OCI-LY7 (cell line): ENCODE data around the gene SNX27. TPM values are rescaled to one million over a fixed set of nuclear protein-coding genes. Genes with fewer than 3 reads are reported as not detected.
"Not testable (repeated sequence)": the region's sequence is repeated elsewhere in the genome, so short reads cannot be mapped to it uniquely, and the experiment has no call there.

Experiments
- BruUV-seq: library from RNA; stranded (reverse); fragments of 400-500 nt; replicated peaks from 2 replicates; lab custom pipeline; 2021; lab: Mats Ljungman, UMichigan
- CTCF ChIA-PET: fragments of 300-600 bp; sonication (Branson Sonifier 250); formaldehyde crosslinking; loops from one replicate; lab custom pipeline; 2022; ENCODE audit warnings: antibody characterized with exemption; ENCODE audit not compliant: unreplicated experiment; lab: Charles Lee
- POLR2A ChIA-PET: fragments of 300-600 bp; sonication (Branson Sonifier 250); formaldehyde crosslinking; loops from one replicate; lab custom pipeline; 2022; ENCODE audit warnings: antibody characterized with exemption; lab: Charles Lee
- DNase-seq: peaks from one replicate; pipeline ENCODE4 v3.0.0-alpha.2; 2015; ENCODE audit warnings: low spot score
- H2AFZ ChIP-seq: fragments of 200-600 bp; sonication (generic), shearing (Covaris generic); 2 replicates; pipeline ENCODE4 v1.6.1; 2014; ENCODE audit warnings: mild to moderate bottlenecking, antibody characterized with exemption, low read length, moderate library complexity
- H3K27ac ChIP-seq: fragments of 200-600 bp; sonication (generic); 2 replicates; pipeline ENCODE4 v1.5.1; 2014; ENCODE audit warnings: mixed run types, low read depth, mild to moderate bottlenecking, moderate library complexity, low read length, inconsistent platforms; ENCODE audit not compliant: poor library complexity, severe bottlenecking
- H3K36me3 ChIP-seq: fragments of 200-600 bp; sonication (generic); 2 replicates; pipeline ENCODE4 v1.6.1; 2014; ENCODE audit warnings: mild to moderate bottlenecking, antibody characterized with exemption, low read length, moderate library complexity, mixed read lengths; ENCODE audit not compliant: insufficient read depth
- H3K4me1 ChIP-seq: fragments of 200-600 bp; sonication (generic); 2 replicates; pipeline ENCODE4 v1.5.1; 2014; ENCODE audit warnings: mild to moderate bottlenecking, low read length; ENCODE audit not compliant: insufficient read depth, poor library complexity, severe bottlenecking
- H3K4me2 ChIP-seq: fragments of 200-600 bp; sonication (generic); 2 replicates; pipeline ENCODE4 v1.6.1; 2014; ENCODE audit warnings: mild to moderate bottlenecking, low read length
- H3K4me3 ChIP-seq: fragments of 200-600 bp; sonication (generic); 2 replicates; pipeline ENCODE4 v1.5.1; 2014; ENCODE audit warnings: mild to moderate bottlenecking, low read depth, low read length; ENCODE audit not compliant: poor library complexity, severe bottlenecking
- H3K79me2 ChIP-seq: fragments of 200-600 bp; sonication (generic); 2 replicates; pipeline ENCODE4 v1.6.1; 2016; ENCODE audit warnings: low read depth, mild to moderate bottlenecking, low read length, moderate library complexity, mixed read lengths; ENCODE audit not compliant: insufficient read depth
- H3K9me2 ChIP-seq: fragments of 200-600 bp; sonication (generic); 2 replicates; pipeline ENCODE4 v1.6.1; 2016; ENCODE audit warnings: mild to moderate bottlenecking, low read length, mixed read lengths; ENCODE audit not compliant: insufficient read depth
- H3K9me3 ChIP-seq: fragments of 200-600 bp; sonication (generic); 2 replicates; pipeline ENCODE4 v1.6.1; 2014; ENCODE audit warnings: mild to moderate bottlenecking, mixed run types, low read length, mixed read lengths
- H4K20me1 ChIP-seq: fragments of 200-600 bp; sonication (generic); 2 replicates; pipeline ENCODE4 v1.6.1; 2014; ENCODE audit warnings: mild to moderate bottlenecking, antibody characterized with exemption, low read length, moderate library complexity, mixed read lengths; ENCODE audit not compliant: insufficient read depth
- EZH2phosphoT487 ChIP-seq: fragments of 200-600 bp; sonication (generic); IDR thresholded peaks from 2 replicates; pipeline ENCODE4 v1.6.1; 2018; ENCODE audit warnings: low read depth, borderline replicate concordance, mild to moderate bottlenecking, mixed run types, antibody characterized with exemption, low read length, moderate library complexity, mixed read lengths
- intact Hi-C: fragments of 100-400 bp; cut with micrococcal nuclease; formaldehyde crosslinking; loops from one replicate; pipeline ENCODE4 v1.10.0; 2022; ENCODE audit not compliant: unreplicated experiment
- total RNA-seq, 2 experiments: library from RNA; depleted of rRNA in 1 of 2; stranded (reverse); fragments of >200 nt in 1 of 2; shearing (Covaris generic) in 1 of 2; gene quantifications; 2 replicates each; pipeline ENCODE4 v1.2.3, GENCODE V29; 2014 to 2022
- TF ChIP-seq, protein P1 (sequence below): fragments of 200-600 bp; sonication (generic); conservative IDR thresholded peaks from 2 replicates; pipeline ENCODE4 v1.5.1; 2014; ENCODE audit warnings: mild to moderate bottlenecking, antibody characterized with exemption, low read length, moderate library complexity, mixed read lengths

The SNX27 gene
- total RNA-seq, 2 experiments from 2014 or later = 16.4 to 32.0 TPM

DNA sequence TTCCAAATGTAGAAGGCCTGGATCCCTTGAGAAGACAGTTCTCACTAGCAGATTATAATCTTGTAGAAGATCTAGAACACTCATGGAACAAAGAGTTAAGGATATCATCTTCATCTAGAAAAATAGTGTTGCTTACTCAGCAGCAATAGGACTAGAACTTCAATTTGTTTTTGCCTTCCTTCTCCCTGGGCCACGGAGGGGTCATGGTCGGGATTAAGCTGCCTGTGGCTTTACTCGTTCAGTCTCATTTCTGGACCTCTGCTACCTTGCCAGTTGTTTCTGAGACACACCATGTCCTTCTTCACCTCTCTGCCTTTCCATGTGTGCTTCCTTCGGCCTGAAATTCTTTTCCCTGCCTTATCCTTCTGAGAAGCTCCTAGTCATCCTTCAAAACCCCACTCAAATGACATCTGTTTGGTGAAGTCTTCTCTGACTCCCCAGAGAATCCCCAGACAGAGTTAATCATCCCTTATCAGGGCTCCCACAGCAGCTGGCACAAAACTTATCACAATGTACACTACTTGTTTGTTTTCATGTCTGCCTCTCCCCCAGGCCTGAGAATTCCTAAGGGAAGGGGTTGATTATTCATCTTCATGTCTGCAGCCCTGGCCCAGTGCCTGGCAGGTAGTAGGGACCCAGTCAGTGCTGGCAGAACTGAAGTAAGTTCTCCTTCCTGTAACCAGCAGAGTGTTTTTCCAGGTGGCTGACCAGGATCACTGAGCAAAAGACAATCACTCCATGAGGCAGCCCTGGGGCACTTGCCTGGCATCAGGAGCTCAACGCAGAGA, 15.5 kb upstream of the SNX27 start:
- POLR2A ChIA-PET = interaction anchor here (0.6 kb wide), 1 partner anchor 257 kb away, joined by 3 read pairs; no protein-coding TSS in a partner anchor
- BruUV-seq = no TSS peak

GRCh38 chr1:151602550-151602949, 9.3 kb upstream of the SNX27 start:
- intact Hi-C loops, BruUV-seq: not testable (repeated sequence)

More for the DNA sequence above, 15.5 kb upstream of the SNX27 start:
- Histone ChIP-seq H4K20me1 (no peaks in the 10 kb centered on the region), H3K9me3 (no peaks in the 10 kb centered on the region), H2AFZ (no peak overlapping the region), H3K4me1 (peaks cover 5% of the 10 kb centered on the region), H3K79me2 (no peaks in the 10 kb centered on the region), H3K4me2 (no peak overlapping the region), H3K9me2 (no peaks in the 10 kb centered on the region), H3K4me3 (no peak overlapping the region), H3K36me3 (no peaks in the 10 kb centered on the region), H3K27ac (no peak overlapping the region)
- no peak for DNase-seq
- intact Hi-C loops = no loop called here
- TF ChIP-seq, protein P1, sequence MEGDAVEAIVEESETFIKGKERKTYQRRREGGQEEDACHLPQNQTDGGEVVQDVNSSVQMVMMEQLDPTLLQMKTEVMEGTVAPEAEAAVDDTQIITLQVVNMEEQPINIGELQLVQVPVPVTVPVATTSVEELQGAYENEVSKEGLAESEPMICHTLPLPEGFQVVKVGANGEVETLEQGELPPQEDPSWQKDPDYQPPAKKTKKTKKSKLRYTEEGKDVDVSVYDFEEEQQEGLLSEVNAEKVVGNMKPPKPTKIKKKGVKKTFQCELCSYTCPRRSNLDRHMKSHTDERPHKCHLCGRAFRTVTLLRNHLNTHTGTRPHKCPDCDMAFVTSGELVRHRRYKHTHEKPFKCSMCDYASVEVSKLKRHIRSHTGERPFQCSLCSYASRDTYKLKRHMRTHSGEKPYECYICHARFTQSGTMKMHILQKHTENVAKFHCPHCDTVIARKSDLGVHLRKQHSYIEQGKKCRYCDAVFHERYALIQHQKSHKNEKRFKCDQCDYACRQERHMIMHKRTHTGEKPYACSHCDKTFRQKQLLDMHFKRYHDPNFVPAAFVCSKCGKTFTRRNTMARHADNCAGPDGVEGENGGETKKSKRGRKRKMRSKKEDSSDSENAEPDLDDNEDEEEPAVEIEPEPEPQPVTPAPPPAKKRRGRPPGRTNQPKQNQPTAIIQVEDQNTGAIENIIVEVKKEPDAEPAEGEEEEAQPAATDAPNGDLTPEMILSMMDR = no peak
- CTCF ChIA-PET = interaction anchor here (0.6 kb wide), 1 partner anchor 123 kb away, joined by 5 read pairs; no protein-coding TSS in a partner anchor

GRCh38 chr1:151604291-151604690, 7.6 kb upstream of the SNX27 start:
- no peaks in the 10 kb centered on the region for H3K9me3 ChIP-seq
- intact Hi-C loops = no loop called here
- H3K4me3 ChIP-seq = no peak overlapping the region
- H2AFZ ChIP-seq = no peak overlapping the region
- DNase-seq = no peak
- H3K79me2 ChIP-seq = no peaks in the 10 kb centered on the region
- H3K4me2 ChIP-seq = no peak overlapping the region
- ChIA-PET CTCF (no interaction called here), POLR2A (interaction anchor here (0.5 to 0.7 kb wide), 2 partner anchors 72 to 423 kb away, joined by 3 read pairs; no protein-coding TSS in a partner anchor)
- H3K27ac ChIP-seq = no peak overlapping the region
- H3K9me2 ChIP-seq = no peaks in the 10 kb centered on the region
- no peaks in the 10 kb centered on the region for H3K4me1 ChIP-seq
- H4K20me1 ChIP-seq = no peaks in the 10 kb centered on the region
- no peaks in the 10 kb centered on the region for H3K36me3 ChIP-seq
- no peak for TF ChIP-seq EZH2phosphoT487
- TF ChIP-seq, protein P1 = no peak
- BruUV-seq = no TSS peak

More at GRCh38 chr1:151602550-151602949, 9.3 kb upstream of the SNX27 start:
- H3K79me2 ChIP-seq, H3K27ac ChIP-seq, H3K4me1 ChIP-seq, H3K36me3 ChIP-seq, H3K4me3 ChIP-seq, H3K9me2 ChIP-seq, DNase-seq, CTCF ChIA-PET, H2AFZ ChIP-seq, H3K4me2 ChIP-seq, H3K9me3 ChIP-seq, H4K20me1 ChIP-seq: not testable (repeated sequence)
- POLR2A ChIA-PET = interaction anchor here (0.7 kb wide), 1 partner anchor 228 kb away, joined by 7 read pairs; no protein-coding TSS in a partner anchor
